Measurements from ENCODE around the gene DMD. TPM values are rescaled to one million over a fixed set of nuclear protein-coding genes. Genes with fewer than 3 reads are reported as not detected.

The DMD gene
- total and polyA plus RNA-seq, 2 of the 13 experiments (the other 11 are each of a cell fraction or from before 2014, with no cell fraction given), result 17.6 to 25.9 TPM

- in situ Hi-C loops (cut with HindIII; ENCODE audit: extremely low pct_ligation_motif_present, low pct_unique_long_range_greater_than_20kb), result no loop called here
- POLR2A ChIA-PET, result no interaction called here
- no peak overlapping the region for H3K4me2 ChIP-seq (ENCODE audit: low read depth, low read length)
- no TSS peak for BruUV-seq (replicated peaks)
- DNase-seq (ENCODE audit: low spot score) (peak; percentile 3), FAIRE-seq (no peak), ATAC-seq (no peak)
- H2AFZ ChIP-seq (ENCODE audit: low read length), result no peak overlapping the region
- H3K9ac ChIP-seq (ENCODE audit: insufficient read depth, low read depth, low read length), result no peak overlapping the region
- peaks cover 9% of the 10 kb centered on the region; the same call in 1 of the 2 replicates for H3K4me1 ChIP-seq (ENCODE audit: insufficient read depth, low read length)
- H3K36me3 ChIP-seq (replicated peaks in 1 of 2; ENCODE audit: control insufficient read depth in 1 of 2, insufficient read depth in 2 of 2, low read length in 2 of 2), result no peaks in the 10 kb centered on the region
- no peaks in the 10 kb centered on the region for H3K9me3 ChIP-seq (ENCODE audit: low read length)
- no peaks in the 10 kb centered on the region for H3K79me2 ChIP-seq (ENCODE audit: insufficient read depth, low read length)
- CTCF ChIA-PET (ENCODE audit: low intra/inter-chr PET ratio, low total read pairs), result no interaction called here
- no peaks in the 10 kb centered on the region for H3K27me3 ChIP-seq (ENCODE audit: control insufficient read depth in 1 of 2, insufficient read depth in 2 of 2, low read length in 2 of 2)
- WGBS (ENCODE audit: low lambda C conversion rate), result 4% methylated on average over 2 of the region's 2 CpGs
- no peaks in the 10 kb centered on the region for H4K20me1 ChIP-seq (ENCODE audit: insufficient read depth, low read length)
- intact Hi-C loops (cut with micrococcal nuclease; ENCODE audit: unreplicated experiment), result no loop called here
- peak; percentile 45; the same call in 1 of the 2 replicates for TF ChIP-seq NR2F6 (IDR thresholded peaks at IDR 0.05)
- no peak for TF ChIP-seq NR2F6 (CRISPR knock-in tag; IDR thresholded peaks at IDR 0.05)
- no peak for TF ChIP-seq ZNF781 (CRISPR knock-in tag; IDR thresholded peaks at IDR 0.05; ENCODE audit: borderline replicate concordance, not compliant biosample characterization)
- TF ChIP-seq GFI1 (CRISPR knock-in tag; IDR thresholded peaks at IDR 0.05; ENCODE audit: borderline replicate concordance), result peak; percentile 61; the same call in 1 of the 2 replicates
- 0 out of 2 replicates have a peak, but pooled peaks have one; percentile 16 for TF ChIP-seq NR2F2 (IDR thresholded peaks at IDR 0.05; ENCODE audit: borderline replicate concordance, low read depth)
- no peak for TF ChIP-seq ZMAT3 (CRISPR knock-in tag; conservative IDR thresholded peaks at IDR 0.05)
- H3K27ac ChIP-seq (ENCODE audit: extremely low read length, insufficient read depth, low read length), result no peak overlapping the region
- H3K4me3 ChIP-seq (replicated peaks in 1 of 3; ENCODE audit: insufficient read depth in 1 of 3, low read depth in 2 of 3, low read length in 3 of 3), result no peak overlapping the region
These were observed 1894.9 kb downstream of the DMD start for GRCh38 chrX:31316340-31316991.

- no TSS peak for BruUV-seq (replicated peaks)
- H3K4me3 ChIP-seq (replicated peaks in 1 of 3; ENCODE audit: insufficient read depth in 1 of 3, low read depth in 2 of 3, low read length in 3 of 3), result no peak overlapping the region
- H3K27me3 ChIP-seq (ENCODE audit: control insufficient read depth in 1 of 2, insufficient read depth in 2 of 2, low read length in 2 of 2), result no peaks in the 10 kb centered on the region
- WGBS (ENCODE audit: low lambda C conversion rate), result 42% methylated on average over 3 of the region's 3 CpGs
- intact Hi-C loops (cut with micrococcal nuclease; ENCODE audit: unreplicated experiment) (no loop called here), in situ Hi-C loops (cut with HindIII; ENCODE audit: extremely low pct_ligation_motif_present, low pct_unique_long_range_greater_than_20kb) (no loop called here)
- no peak overlapping the region for H3K9ac ChIP-seq (ENCODE audit: insufficient read depth, low read depth, low read length)
- no peaks in the 10 kb centered on the region for H3K79me2 ChIP-seq (ENCODE audit: insufficient read depth, low read length)
- no peak overlapping the region for H2AFZ ChIP-seq (ENCODE audit: low read length)
- H3K4me1 ChIP-seq (ENCODE audit: insufficient read depth, low read length), result peaks cover 9% of the 10 kb centered on the region; the same call in 1 of the 2 replicates
- no peaks in the 10 kb centered on the region for H3K9me3 ChIP-seq (ENCODE audit: low read length)
- FAIRE-seq (no peak), DNase-seq (ENCODE audit: low spot score) (no peak), ATAC-seq (no peak)
- CTCF ChIA-PET (ENCODE audit: low intra/inter-chr PET ratio, low total read pairs), result no interaction called here
- no peak overlapping the region for H3K27ac ChIP-seq (ENCODE audit: extremely low read length, insufficient read depth, low read length)
- POLR2A ChIA-PET, result no interaction called here
- no peaks in the 10 kb centered on the region for H3K36me3 ChIP-seq (replicated peaks in 1 of 2; ENCODE audit: control insufficient read depth in 1 of 2, insufficient read depth in 2 of 2, low read length in 2 of 2)
- no peaks in the 10 kb centered on the region for H4K20me1 ChIP-seq (ENCODE audit: insufficient read depth, low read length)
- no peak overlapping the region for H3K4me2 ChIP-seq (ENCODE audit: low read depth, low read length)
- TF ChIP-seq ZNF652 (CRISPR knock-in tag; IDR thresholded peaks at IDR 0.05; ENCODE audit: borderline replicate concordance, low read depth) (no peak), ZNF776 (CRISPR knock-in tag; IDR thresholded peaks at IDR 0.05) (no peak), FOXA1 (IDR thresholded peaks at IDR 0.05) (no peak), FOXA1 (CRISPR knock-in tag; IDR thresholded peaks at IDR 0.05) (no peak), DNMT3B (CRISPR knock-in tag; conservative IDR thresholded peaks at IDR 0.05) (no peak), MED13 (CRISPR knock-in tag; IDR thresholded peaks at IDR 0.05) (no peak), ZBTB14 (CRISPR knock-in tag; IDR thresholded peaks at IDR 0.05) (no peak), MTA3 (CRISPR knock-in tag; IDR thresholded peaks at IDR 0.05) (no peak), ZNF615 (CRISPR knock-in tag; IDR thresholded peaks at IDR 0.05; ENCODE audit: borderline replicate concordance) (no peak), RELA (CRISPR knock-in tag; IDR thresholded peaks at IDR 0.05) (no peak), EZH2 (conservative IDR thresholded peaks at IDR 0.05; ENCODE audit: low read depth, low read length) (no peak), ZSCAN21 (CRISPR knock-in tag; IDR thresholded peaks at IDR 0.05; ENCODE audit: borderline replicate concordance) (no peak)
These were observed 1896.4 kb downstream of the DMD start for GRCh38 chrX:31314921-31315320.

All from HepG2 (cell line).